ENCODE data around the gene MVB12B.

The MVB12B gene

DNA sequence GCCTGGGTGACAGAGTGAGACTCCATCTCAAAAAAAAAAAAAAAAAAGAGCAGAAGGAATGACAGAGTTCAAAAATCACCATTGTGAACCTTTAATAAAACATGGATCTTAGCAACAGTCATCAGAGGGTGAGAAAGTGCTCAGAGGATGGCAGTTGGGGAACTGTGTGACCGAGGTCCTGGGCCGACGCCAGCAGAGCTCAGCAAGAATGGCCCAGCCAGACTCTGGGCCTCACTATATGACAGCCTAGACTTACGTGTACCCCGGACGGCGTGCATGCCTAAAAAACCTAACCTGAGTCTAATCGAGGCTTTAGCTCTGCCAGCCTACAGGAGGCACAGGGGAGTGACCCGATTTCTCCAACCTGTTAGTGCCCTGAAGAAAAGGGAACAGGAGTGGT lies 64.3 kb downstream of the MVB12B start:
- no peak overlapping the region for H3K4me3 ChIP-seq (replicated peaks; ENCODE audit: insufficient read depth, low read length)
- peak overlapping the region; percentile 69 for H3K27ac ChIP-seq (replicated peaks)
- DNase-seq (ENCODE audit: low read depth in 1 of 2, low spot score in 1 of 2) = no peak
- no peak for TF ChIP-seq GABPA (IDR thresholded peaks at IDR 0.05; ENCODE audit: low read depth)
- TF ChIP-seq, protein P1, sequence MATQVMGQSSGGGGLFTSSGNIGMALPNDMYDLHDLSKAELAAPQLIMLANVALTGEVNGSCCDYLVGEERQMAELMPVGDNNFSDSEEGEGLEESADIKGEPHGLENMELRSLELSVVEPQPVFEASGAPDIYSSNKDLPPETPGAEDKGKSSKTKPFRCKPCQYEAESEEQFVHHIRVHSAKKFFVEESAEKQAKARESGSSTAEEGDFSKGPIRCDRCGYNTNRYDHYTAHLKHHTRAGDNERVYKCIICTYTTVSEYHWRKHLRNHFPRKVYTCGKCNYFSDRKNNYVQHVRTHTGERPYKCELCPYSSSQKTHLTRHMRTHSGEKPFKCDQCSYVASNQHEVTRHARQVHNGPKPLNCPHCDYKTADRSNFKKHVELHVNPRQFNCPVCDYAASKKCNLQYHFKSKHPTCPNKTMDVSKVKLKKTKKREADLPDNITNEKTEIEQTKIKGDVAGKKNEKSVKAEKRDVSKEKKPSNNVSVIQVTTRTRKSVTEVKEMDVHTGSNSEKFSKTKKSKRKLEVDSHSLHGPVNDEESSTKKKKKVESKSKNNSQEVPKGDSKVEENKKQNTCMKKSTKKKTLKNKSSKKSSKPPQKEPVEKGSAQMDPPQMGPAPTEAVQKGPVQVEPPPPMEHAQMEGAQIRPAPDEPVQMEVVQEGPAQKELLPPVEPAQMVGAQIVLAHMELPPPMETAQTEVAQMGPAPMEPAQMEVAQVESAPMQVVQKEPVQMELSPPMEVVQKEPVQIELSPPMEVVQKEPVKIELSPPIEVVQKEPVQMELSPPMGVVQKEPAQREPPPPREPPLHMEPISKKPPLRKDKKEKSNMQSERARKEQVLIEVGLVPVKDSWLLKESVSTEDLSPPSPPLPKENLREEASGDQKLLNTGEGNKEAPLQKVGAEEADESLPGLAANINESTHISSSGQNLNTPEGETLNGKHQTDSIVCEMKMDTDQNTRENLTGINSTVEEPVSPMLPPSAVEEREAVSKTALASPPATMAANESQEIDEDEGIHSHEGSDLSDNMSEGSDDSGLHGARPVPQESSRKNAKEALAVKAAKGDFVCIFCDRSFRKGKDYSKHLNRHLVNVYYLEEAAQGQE (IDR thresholded peaks at IDR 0.05; ENCODE audit: insufficient replicate concordance, low read depth) = no peak
- TF ChIP-seq, protein P2, sequence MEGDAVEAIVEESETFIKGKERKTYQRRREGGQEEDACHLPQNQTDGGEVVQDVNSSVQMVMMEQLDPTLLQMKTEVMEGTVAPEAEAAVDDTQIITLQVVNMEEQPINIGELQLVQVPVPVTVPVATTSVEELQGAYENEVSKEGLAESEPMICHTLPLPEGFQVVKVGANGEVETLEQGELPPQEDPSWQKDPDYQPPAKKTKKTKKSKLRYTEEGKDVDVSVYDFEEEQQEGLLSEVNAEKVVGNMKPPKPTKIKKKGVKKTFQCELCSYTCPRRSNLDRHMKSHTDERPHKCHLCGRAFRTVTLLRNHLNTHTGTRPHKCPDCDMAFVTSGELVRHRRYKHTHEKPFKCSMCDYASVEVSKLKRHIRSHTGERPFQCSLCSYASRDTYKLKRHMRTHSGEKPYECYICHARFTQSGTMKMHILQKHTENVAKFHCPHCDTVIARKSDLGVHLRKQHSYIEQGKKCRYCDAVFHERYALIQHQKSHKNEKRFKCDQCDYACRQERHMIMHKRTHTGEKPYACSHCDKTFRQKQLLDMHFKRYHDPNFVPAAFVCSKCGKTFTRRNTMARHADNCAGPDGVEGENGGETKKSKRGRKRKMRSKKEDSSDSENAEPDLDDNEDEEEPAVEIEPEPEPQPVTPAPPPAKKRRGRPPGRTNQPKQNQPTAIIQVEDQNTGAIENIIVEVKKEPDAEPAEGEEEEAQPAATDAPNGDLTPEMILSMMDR (IDR thresholded peaks at IDR 0.05; ENCODE audit: insufficient read depth, low read length) = no peak
- no peaks in the 10 kb centered on the region for H3K27me3 ChIP-seq (ENCODE audit: insufficient read depth, poor library complexity, severe bottlenecking)

DNA sequence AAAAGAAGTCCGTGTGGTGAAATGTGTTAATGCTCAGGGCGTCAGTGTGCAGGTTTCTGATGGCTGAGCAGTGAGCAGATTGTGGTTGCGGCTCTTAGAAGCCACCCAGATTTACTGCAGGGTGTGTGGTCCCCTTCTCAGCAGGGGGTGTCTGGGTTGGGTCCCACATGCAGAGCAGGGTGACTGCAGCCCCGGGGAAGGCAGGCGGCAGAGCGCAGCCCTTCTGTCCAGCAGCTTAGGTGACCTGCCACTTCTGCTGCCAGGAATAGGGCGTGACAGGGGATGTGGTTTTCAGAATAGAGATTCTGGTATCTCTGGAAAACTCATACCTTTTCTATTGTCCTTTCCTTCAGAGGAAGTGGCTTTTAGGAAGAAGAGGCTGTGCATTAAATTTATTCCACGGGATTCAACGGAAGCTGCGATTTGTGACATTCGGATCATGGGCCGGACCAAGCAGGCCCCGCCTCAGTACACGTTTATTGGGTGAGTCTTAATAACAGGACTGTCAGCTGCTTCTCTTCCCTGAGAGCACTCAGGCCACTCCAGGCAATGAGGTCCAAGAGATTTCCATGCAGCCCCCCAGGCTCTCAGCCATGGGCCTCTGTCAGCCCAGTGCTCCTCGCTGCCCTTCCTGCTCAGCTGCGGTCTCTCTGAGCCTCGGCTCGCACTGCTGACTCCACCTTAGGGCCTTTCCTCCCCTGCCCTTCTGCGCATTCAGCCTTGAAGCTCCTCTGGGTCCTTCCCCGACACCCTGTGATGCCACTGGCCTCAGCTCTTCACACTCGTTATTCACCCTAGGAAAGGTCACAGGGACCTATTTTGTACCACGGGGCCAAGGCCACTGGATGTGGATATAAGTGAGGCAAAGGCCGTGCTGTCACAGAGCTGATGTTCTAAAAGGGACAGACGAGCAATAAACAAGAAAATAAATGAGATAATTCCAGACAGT lies 65.4 kb downstream of the MVB12B start:
- H3K4me3 ChIP-seq (replicated peaks; ENCODE audit: insufficient read depth, low read length) = no peak overlapping the region
- no peak overlapping the region for H3K27ac ChIP-seq (replicated peaks)
- no peak for DNase-seq (ENCODE audit: low read depth in 1 of 2, low spot score in 1 of 2)
- no peak for TF ChIP-seq GABPA (IDR thresholded peaks at IDR 0.05; ENCODE audit: low read depth)
- no peaks in the 10 kb centered on the region for H3K27me3 ChIP-seq (ENCODE audit: insufficient read depth, poor library complexity, severe bottlenecking)

DNA sequence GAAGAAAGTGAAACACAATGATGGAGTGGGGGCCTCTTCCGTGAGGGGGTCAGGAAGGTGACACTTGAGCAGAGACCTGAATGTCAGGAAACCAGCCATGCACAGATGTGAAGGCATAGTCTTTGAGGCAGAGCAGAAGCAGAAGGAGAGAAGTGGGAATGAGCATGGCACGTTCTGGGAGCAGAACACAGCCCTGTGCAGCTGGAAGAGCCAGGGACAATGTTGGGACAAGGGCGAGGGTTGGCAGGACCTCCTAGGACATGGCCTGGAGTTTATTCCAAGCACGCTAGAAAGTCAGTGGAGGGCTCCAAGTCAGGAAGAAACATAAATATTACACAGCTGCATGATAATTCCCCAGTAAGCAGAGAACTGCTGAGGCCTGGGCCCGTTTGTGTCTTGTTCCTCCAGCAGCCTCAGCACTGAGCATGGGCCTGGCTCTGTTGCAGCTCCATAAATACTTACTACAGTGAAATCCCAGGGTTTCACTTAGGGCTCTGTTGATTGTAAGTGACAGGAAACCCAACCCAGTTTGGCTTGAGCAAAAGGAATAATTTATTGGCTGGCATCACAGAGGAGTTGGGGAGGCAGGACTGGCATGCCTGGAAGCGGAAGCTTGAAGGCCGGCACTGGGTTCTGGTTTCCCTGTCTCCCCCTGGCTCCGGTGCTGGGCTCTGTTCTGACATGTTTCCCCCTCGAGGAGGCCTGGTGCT lies 66.2 kb downstream of the MVB12B start:
- no peak overlapping the region for H3K27ac ChIP-seq (replicated peaks)
- no peak for DNase-seq (ENCODE audit: low read depth in 1 of 2, low spot score in 1 of 2)
- TF ChIP-seq POLR2AphosphoS5 (IDR thresholded peaks at IDR 0.05; ENCODE audit: low read depth) (no peak), SPI1 (IDR thresholded peaks at IDR 0.05; ENCODE audit: borderline replicate concordance, low read depth) (no peak), GABPA (IDR thresholded peaks at IDR 0.05; ENCODE audit: low read depth) (no peak)
- TF ChIP-seq, protein P2 (IDR thresholded peaks at IDR 0.05; ENCODE audit: insufficient read depth, low read length) = no peak
- TF ChIP-seq, protein P1 (IDR thresholded peaks at IDR 0.05; ENCODE audit: insufficient replicate concordance, low read depth) = no peak
- no peaks in the 10 kb centered on the region for H3K27me3 ChIP-seq (ENCODE audit: insufficient read depth, poor library complexity, severe bottlenecking)
- H3K4me3 ChIP-seq (replicated peaks; ENCODE audit: insufficient read depth, low read length) = no peak overlapping the region

DNA sequence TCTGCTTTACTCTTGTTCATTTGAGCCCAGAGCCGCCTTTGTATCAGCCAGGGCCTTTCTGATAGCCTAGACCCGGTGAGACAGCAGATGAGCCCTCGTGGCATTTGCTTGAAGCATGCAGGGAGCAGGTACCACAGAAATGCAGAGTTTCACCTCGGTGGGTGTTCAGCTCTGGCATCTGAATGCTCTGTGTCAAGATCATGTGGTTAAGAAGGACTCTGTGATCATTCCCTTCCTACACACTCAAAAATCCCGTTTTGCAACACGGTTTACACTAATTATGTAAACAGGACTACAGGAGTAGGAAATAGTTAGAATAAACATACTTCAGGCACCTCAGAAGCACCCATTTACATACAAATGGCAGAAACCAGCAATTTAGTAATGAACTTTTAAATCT lies 67.2 kb downstream of the MVB12B start:
- Histone ChIP-seq H3K27me3 (ENCODE audit: insufficient read depth, poor library complexity, severe bottlenecking) (no peaks in the 10 kb centered on the region), H3K4me3 (replicated peaks; ENCODE audit: insufficient read depth, low read length) (no peak overlapping the region), H3K27ac (replicated peaks) (no peak overlapping the region)
- no peak for DNase-seq (ENCODE audit: low read depth in 1 of 2, low spot score in 1 of 2)
- TF ChIP-seq, protein P2 (IDR thresholded peaks at IDR 0.05; ENCODE audit: insufficient read depth, low read length) = no peak
- TF ChIP-seq, protein P1 (IDR thresholded peaks at IDR 0.05; ENCODE audit: insufficient replicate concordance, low read depth) = no peak
- no peak for TF ChIP-seq POLR2AphosphoS5 (IDR thresholded peaks at IDR 0.05; ENCODE audit: low read depth)
- no peak for TF ChIP-seq SPI1 (IDR thresholded peaks at IDR 0.05; ENCODE audit: borderline replicate concordance, low read depth)
- no peak for TF ChIP-seq GABPA (IDR thresholded peaks at IDR 0.05; ENCODE audit: low read depth)
